Measurements from ENCODE around the gene WDPCP. TPM values are rescaled to one million over a fixed set of nuclear protein-coding genes. Genes with fewer than 3 reads are reported as not detected.

Gene WDPCP
- total and polyA plus RNA-seq, 2 of the 8 experiments (the other 6 are each of a cell fraction or from before 2014, with no cell fraction given), result 9.3 to 25.8 TPM

DNA sequence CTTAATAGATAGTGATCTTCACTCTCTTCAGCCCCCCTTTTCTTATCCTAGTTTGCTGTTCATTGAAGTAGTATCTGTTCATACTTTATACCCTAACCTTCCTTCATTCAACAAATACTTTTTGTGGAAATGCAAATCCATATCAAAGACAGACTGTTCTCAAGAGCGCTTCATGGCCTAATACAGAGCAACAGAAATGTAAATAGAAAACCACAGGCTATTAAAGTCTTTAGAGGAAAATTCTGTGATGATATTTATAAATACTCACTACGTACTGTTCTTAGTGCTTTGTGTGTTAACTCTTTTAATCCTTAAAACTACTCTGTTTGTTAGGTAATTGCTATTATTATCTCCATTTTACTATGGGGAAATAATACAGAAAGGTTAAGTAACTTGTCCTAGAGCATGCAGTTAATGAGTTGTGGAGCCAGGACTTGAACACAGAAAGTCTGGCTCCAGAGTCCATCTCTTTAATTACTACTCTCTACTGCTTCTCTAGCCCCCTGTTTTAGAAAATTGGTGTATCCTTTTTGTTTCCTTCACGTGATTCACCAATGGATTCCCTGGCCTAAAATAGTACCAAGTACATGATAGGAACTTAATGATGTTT lies 3.4 kb upstream of the WDPCP start:
- Histone ChIP-seq H3K14ac (ENCODE audit: insufficient read length) (no peak overlapping the region), H3K4ac (replicated peaks; ENCODE audit: insufficient read length, low read depth, low read length) (no peak overlapping the region), H3K27me3 (replicated peaks in 1 of 4; ENCODE audit: control insufficient read depth in 3 of 4, extremely low read depth in 1 of 4, insufficient read depth in 3 of 4, low read length in 3 of 4) (no peaks in the 10 kb centered on the region), H3K23me2 (ENCODE audit: low read depth, low read length) (peaks cover 3% of the 10 kb centered on the region), H4K20me1 (replicated peaks in 1 of 2; ENCODE audit: control insufficient read depth in 1 of 2, insufficient read depth in 2 of 2, low read length in 2 of 2) (peaks cover 0 to 6% of the 10 kb centered on the region in 2 experiments), H2BK120ac (replicated peaks; ENCODE audit: low read depth, low read length) (no peak overlapping the region), H4K5ac (ENCODE audit: insufficient read length, low read depth, low read length) (no peak overlapping the region), H2BK5ac (ENCODE audit: low read depth, low read length) (no peak overlapping the region), H2BK15ac (ENCODE audit: low read length) (no peak overlapping the region), H3K4me3 (ENCODE audit: extremely low read depth in 1 of 4, insufficient read depth in 2 of 4, low read depth in 3 of 4, low read length in 4 of 4) (peak overlapping the region in 1 of 4 experiments; percentile 32; a peak in 2 of 8 replicates), H2AK5ac (ENCODE audit: low read depth, low read length) (no peak overlapping the region), H3K23ac (ENCODE audit: insufficient read length) (no peak overlapping the region), H3K27ac (ENCODE audit: low read depth, low read length) (no peak overlapping the region), H3K79me1 (ENCODE audit: low read depth, low read length) (peaks cover 4% of the 10 kb centered on the region; the same call in 1 of the 2 replicates), H3K4me2 (ENCODE audit: insufficient read depth in 1 of 2, low read depth in 2 of 2, low read length in 2 of 2) (peak overlapping the region; percentile 72 to 75; a peak in 1 of 4 replicates), H2BK20ac (ENCODE audit: low read length) (no peak overlapping the region), H3K4me1 (replicated peaks in 1 of 4; ENCODE audit: control insufficient read depth in 3 of 4, insufficient read depth in 4 of 4, low read length in 3 of 4) (peaks cover 2 to 8% (median 6%) of the 10 kb centered on the region in 4 experiments; a peak in 5 of 7 replicates), H3K36me3 (ENCODE audit: control insufficient read depth in 2 of 4, insufficient read depth in 4 of 4, low read length in 3 of 4) (peaks cover 3 to 51% (median 18%) of the 10 kb centered on the region in 4 experiments; a peak in 7 of 8 replicates), H3K79me2 (ENCODE audit: control insufficient read depth in 1 of 2, insufficient read depth in 2 of 2, low read length in 2 of 2) (peaks cover 2 to 91% of the 10 kb centered on the region in 2 experiments; a peak in 3 of 4 replicates), H4K8ac (ENCODE audit: extremely low read depth, insufficient read depth, low read length) (no peak overlapping the region), H3K56ac (replicated peaks; ENCODE audit: insufficient read length, low read depth, low read length) (no peak overlapping the region), H2BK12ac (ENCODE audit: low read depth, low read length) (no peak overlapping the region), H3K9me3 (ENCODE audit: insufficient read depth in 2 of 2, low read depth in 1 of 2, low read length in 1 of 2) (no peaks in the 10 kb centered on the region), H3K9ac (replicated peaks in 1 of 4; ENCODE audit: extremely low read depth in 1 of 4, low read depth in 3 of 4, low read length in 3 of 4) (no peak overlapping the region), H3K18ac (ENCODE audit: extremely low read depth, low read length) (no peak overlapping the region), H4K91ac (replicated peaks; ENCODE audit: insufficient read length, low read length) (no peak overlapping the region), H2AFZ (ENCODE audit: low read length) (no peak overlapping the region)
- DNase-seq (ENCODE audit: low read depth in 1 of 2, low spot score in 2 of 2), result no peak
- FAIRE-seq, result no peak
- TF ChIP-seq KDM5A (IDR thresholded peaks at IDR 0.05; ENCODE audit: low read length) (no peak), POLR2A (IDR thresholded peaks at IDR 0.05; ENCODE audit: control extremely low read depth in 1 of 2, low read depth in 2 of 2, low read length in 2 of 2) (no peak), BACH1 (IDR thresholded peaks at IDR 0.05; ENCODE audit: low read length) (no peak), MAFK (IDR thresholded peaks at IDR 0.05; ENCODE audit: low read depth, low read length) (no peak), TAF7 (optimal IDR thresholded peaks at IDR 0.05; ENCODE audit: borderline replicate concordance, low read depth, low read length) (no peak), RBBP5 (IDR thresholded peaks at IDR 0.05; ENCODE audit: borderline replicate concordance, low read depth, low read length) (no peak)
- WGBS, 2 experiments (ENCODE audit: extremely low coverage in 1 of 2, insufficient coverage in 1 of 2, insufficient read length in 1 of 2, insufficient replicate concordance in 2 of 2, low coverage in 1 of 2, low lambda C conversion rate in 2 of 2, missing lambda C conversion rate in 1 of 2), result 91% methylated on average over 3 of the region's 3 CpGs; no CpG with 5 or more reads in 1 of the 2 experiments
- CTCF ChIA-PET (ENCODE audit: partially characterized antibody), result no interaction called here
- POLR2A ChIA-PET (ENCODE audit: partially characterized antibody), result interaction anchor here (0.8 to 5.1 kb wide), 4 partner anchors 9 to 250 kb away, joined by 3 to 36 read pairs (median 20); partner anchors contain the start of gene UGP2
